ENCODE measurements around the gene LRTM2.

The LRTM2 gene

DNA sequence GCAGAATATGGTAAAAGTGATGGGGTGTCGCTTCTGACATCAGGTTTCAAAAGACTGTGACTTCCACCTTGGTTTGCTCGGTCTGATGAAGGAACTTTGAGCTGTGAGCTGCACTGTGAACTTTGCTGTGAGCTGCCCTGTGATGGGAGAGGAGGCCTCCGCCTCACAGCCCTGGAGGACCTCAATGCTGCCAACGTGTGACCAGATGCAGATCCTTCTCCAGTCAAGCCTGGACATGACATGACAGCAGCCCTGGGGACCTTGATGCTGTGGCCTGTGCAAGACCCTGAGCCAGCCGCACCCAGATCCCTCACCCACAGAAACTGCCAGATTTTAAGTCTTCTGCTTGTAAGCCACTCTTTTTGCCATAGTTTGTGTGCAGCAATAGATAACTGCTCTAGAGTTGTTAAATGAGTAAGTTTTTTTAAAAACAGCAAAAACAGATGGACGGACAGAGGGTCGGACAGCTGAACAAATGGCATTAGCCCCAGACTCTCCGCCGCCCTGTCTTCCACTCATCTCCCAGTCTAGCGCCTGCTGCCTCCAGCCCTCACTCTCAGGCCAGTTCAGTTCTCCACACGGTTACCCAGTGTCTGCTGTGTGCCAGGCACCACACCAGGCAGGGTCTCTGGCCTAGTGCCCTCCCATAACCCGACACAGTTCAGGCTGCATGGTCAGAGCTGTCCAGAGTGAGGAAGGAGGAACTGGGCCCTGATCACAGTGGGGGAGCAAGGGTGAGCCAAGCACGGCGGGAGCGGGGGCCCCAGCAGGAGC lies 13.1 kb upstream of the LRTM2 start:
- H4K20me1 ChIP-seq (ENCODE audit: insufficient read depth) = no peaks in the 10 kb centered on the region
- no peak overlapping the region for H3K4me2 ChIP-seq
- H3K4me1 ChIP-seq (ENCODE audit: low read depth, poor library complexity, severe bottlenecking) = peaks cover 7% of the 10 kb centered on the region
- no peak overlapping the region for H3K27ac ChIP-seq
- H3K36me3 ChIP-seq (ENCODE audit: insufficient read depth) = no peaks in the 10 kb centered on the region
- TF ChIP-seq, protein P1, sequence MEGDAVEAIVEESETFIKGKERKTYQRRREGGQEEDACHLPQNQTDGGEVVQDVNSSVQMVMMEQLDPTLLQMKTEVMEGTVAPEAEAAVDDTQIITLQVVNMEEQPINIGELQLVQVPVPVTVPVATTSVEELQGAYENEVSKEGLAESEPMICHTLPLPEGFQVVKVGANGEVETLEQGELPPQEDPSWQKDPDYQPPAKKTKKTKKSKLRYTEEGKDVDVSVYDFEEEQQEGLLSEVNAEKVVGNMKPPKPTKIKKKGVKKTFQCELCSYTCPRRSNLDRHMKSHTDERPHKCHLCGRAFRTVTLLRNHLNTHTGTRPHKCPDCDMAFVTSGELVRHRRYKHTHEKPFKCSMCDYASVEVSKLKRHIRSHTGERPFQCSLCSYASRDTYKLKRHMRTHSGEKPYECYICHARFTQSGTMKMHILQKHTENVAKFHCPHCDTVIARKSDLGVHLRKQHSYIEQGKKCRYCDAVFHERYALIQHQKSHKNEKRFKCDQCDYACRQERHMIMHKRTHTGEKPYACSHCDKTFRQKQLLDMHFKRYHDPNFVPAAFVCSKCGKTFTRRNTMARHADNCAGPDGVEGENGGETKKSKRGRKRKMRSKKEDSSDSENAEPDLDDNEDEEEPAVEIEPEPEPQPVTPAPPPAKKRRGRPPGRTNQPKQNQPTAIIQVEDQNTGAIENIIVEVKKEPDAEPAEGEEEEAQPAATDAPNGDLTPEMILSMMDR (conservative IDR thresholded peaks at IDR 0.05; ENCODE audit: low read depth, low read length) = no peak
- H3K27me3 ChIP-seq (ENCODE audit: insufficient read depth, low read depth) = peaks cover 15% of the 10 kb centered on the region; the same call in 1 of the 2 replicates
- no peak overlapping the region for H3K4me3 ChIP-seq (IDR thresholded peaks at IDR 0.05; ENCODE audit: insufficient read depth, low read depth, low read length)
- no peak overlapping the region for H2AFZ ChIP-seq (ENCODE audit: low read depth)
- no peaks in the 10 kb centered on the region for H3K79me2 ChIP-seq (ENCODE audit: insufficient read depth, low read depth)
- no peak overlapping the region for H3K9ac ChIP-seq

DNA sequence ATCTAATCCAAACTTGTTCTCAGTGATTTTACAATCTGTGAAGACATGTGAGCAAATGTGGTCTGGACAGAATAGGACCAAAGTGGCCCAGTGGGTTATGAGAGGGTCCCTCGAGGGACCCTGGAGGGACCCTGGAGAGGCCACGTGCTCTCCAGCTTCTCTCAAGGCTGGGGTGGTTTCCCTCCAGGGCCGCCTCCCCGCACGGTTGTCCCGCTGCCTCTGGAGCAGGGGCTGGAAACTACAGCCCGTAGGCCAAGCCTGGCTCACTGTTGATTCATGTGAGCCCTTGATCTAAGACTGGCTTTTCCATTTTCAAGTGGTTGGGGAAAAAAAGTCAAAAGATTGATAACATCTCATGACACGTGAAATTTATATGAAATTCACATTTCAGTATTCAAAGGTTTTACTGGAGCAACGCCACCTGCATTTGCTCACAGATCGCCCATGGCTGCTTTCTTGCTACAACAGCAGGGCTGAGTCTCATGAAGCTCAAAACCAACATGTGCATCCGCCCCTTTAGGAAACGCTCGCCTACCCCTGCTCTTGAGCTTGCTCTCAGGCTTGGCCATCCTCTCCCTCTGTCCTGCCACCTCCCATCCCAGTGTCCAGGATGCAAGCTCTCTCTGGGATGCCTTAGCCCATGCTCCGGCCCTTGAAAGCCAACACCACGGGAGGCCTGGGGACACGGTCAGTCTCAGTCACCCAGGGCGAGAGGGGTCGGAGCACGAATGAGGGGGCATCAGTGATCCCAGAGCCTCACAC lies 12.1 kb upstream of the LRTM2 start:
- Histone ChIP-seq H2AFZ (ENCODE audit: low read depth) (no peak overlapping the region), H3K27me3 (ENCODE audit: insufficient read depth, low read depth) (peaks cover 24% of the 10 kb centered on the region; the same call in 1 of the 2 replicates), H3K4me1 (ENCODE audit: low read depth, poor library complexity, severe bottlenecking) (peaks cover 7% of the 10 kb centered on the region), H3K79me2 (ENCODE audit: insufficient read depth, low read depth) (no peaks in the 10 kb centered on the region), H3K4me2 (no peak overlapping the region), H4K20me1 (ENCODE audit: insufficient read depth) (no peaks in the 10 kb centered on the region), H3K36me3 (ENCODE audit: insufficient read depth) (no peaks in the 10 kb centered on the region), H3K9ac (no peak overlapping the region), H3K4me3 (IDR thresholded peaks at IDR 0.05; ENCODE audit: insufficient read depth, low read depth, low read length) (no peak overlapping the region), H3K27ac (no peak overlapping the region)
- TF ChIP-seq, protein P1 (conservative IDR thresholded peaks at IDR 0.05; ENCODE audit: low read depth, low read length) = no peak

DNA sequence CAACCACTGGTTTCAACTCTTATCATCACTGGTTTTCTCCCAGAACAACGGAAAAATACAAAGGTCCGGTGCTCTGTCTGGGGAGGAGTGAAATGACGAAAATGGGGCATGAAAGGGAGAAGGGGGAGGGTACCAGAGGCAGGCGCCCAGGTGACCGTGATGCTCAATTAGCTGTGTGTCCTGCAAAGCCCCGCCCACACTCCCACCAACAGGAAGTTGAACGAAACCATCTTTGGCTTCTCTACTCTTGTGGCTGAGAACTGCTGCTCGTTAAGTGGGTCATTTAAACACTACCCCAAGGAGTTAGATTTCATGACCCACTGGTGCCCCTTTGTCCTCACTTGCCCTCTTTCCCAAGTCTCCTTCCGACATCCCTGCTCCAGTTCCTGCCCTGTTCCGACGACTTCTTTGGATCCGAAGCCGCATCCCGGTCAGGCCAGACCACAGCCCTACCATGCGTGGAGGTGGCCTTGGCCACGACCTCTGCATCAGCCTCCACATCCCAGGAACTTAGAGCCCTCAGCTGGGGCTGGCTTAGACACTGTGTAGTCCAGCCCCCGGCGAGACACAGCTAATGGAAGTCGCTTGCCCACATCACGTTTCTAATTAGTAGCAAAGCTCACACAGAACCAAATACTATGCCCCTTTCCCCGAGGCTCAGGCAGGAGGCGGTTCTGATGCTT lies 11.4 kb upstream of the LRTM2 start:
- Histone ChIP-seq H3K36me3 (ENCODE audit: insufficient read depth) (no peaks in the 10 kb centered on the region), H2AFZ (ENCODE audit: low read depth) (no peak overlapping the region), H3K4me1 (ENCODE audit: low read depth, poor library complexity, severe bottlenecking) (peaks cover 7% of the 10 kb centered on the region), H3K27ac (no peak overlapping the region), H3K4me3 (IDR thresholded peaks at IDR 0.05; ENCODE audit: insufficient read depth, low read depth, low read length) (no peak overlapping the region), H3K79me2 (ENCODE audit: insufficient read depth, low read depth) (no peaks in the 10 kb centered on the region), H3K9ac (no peak overlapping the region), H3K4me2 (no peak overlapping the region), H4K20me1 (ENCODE audit: insufficient read depth) (no peaks in the 10 kb centered on the region), H3K27me3 (ENCODE audit: insufficient read depth, low read depth) (peaks cover 31% of the 10 kb centered on the region)
- TF ChIP-seq, protein P1 (conservative IDR thresholded peaks at IDR 0.05; ENCODE audit: low read depth, low read length) = no peak

DNA sequence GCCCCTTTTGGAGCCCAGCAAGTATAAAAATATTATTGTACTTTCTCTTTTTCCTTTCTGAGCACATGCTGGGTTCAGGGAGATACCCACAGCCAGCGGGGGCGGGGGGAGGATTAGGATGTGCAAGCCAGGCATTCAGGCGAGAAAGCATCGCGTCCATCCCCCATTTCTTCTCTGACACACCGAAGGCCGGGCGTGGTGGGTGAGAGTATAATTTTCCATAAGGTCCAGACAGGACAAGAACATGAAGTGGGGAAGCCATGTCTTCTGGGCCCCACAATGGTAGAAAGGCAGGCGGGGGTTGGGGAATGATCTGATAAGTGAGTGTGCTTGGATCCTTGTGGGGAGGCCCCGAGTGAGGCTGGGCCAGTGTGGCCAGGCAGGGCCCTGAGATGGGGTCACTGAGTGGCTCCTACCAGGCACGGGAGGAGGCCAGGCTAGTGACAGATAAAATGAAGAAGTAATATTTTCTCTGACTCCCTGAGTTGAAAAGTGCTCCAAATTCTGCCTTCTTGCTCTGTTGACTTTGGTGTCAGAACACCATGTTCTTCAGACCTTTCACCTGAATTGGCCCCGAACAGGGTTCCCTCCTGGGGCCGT lies 10.7 kb upstream of the LRTM2 start:
- TF ChIP-seq, protein P1 (conservative IDR thresholded peaks at IDR 0.05; ENCODE audit: low read depth, low read length) = no peak
- Histone ChIP-seq H3K4me1 (ENCODE audit: low read depth, poor library complexity, severe bottlenecking) (peaks cover 3% of the 10 kb centered on the region), H2AFZ (ENCODE audit: low read depth) (no peak overlapping the region), H3K4me2 (no peak overlapping the region), H3K27me3 (ENCODE audit: insufficient read depth, low read depth) (peaks cover 39% of the 10 kb centered on the region), H3K27ac (no peak overlapping the region), H4K20me1 (ENCODE audit: insufficient read depth) (no peaks in the 10 kb centered on the region), H3K9ac (no peak overlapping the region), H3K36me3 (ENCODE audit: insufficient read depth) (no peaks in the 10 kb centered on the region), H3K4me3 (IDR thresholded peaks at IDR 0.05; ENCODE audit: insufficient read depth, low read depth, low read length) (no peak overlapping the region), H3K79me2 (ENCODE audit: insufficient read depth, low read depth) (no peaks in the 10 kb centered on the region)
